Stimulated activated effector memory CD8-positive, alpha-beta T cell treated with anti-CD3 and anti-CD28 coated beads, Interleukin-12 subunit alpha, Interleukin-12 subunit beta, amount 100 ng/mL, for 72 hours (primary cell): ENCODE measurements around the gene EFNA3.
A peak's percentile ranks its signal among the peaks of the same experiment; 100 is the strongest.

Experiments used
- ATAC-seq: fragments of 150-1000 bp; cut with Tn5 transposase; 2 replicates; pipeline ENCODE4 v1.10.0; 2021
- DNase-seq, 2 donors: peaks; one replicate each; pipeline ENCODE4 v3.0.0; 2021 to 2022; ENCODE audit warnings: low spot score in 2 of 2
- H3K27ac Mint-ChIP-seq: one replicate; pipeline ENCODE4 v1.8.0; 2022; ENCODE audit warnings: mild to moderate bottlenecking, mixed read lengths
- H3K36me3 Mint-ChIP-seq: one replicate; pipeline ENCODE4 v1.8.0; 2022; ENCODE audit warnings: mild to moderate bottlenecking, mixed read lengths
- H3K4me1 Mint-ChIP-seq: one replicate; pipeline ENCODE4 v1.8.0; 2022; ENCODE audit warnings: mixed read lengths
- H3K4me3 Mint-ChIP-seq: one replicate; pipeline ENCODE4 v1.8.0; 2022; ENCODE audit warnings: mild to moderate bottlenecking, mixed read lengths
- H3K9me3 Mint-ChIP-seq: one replicate; pipeline ENCODE4 v1.8.0; 2022; ENCODE audit warnings: mixed read lengths

Gene EFNA3

DNA sequence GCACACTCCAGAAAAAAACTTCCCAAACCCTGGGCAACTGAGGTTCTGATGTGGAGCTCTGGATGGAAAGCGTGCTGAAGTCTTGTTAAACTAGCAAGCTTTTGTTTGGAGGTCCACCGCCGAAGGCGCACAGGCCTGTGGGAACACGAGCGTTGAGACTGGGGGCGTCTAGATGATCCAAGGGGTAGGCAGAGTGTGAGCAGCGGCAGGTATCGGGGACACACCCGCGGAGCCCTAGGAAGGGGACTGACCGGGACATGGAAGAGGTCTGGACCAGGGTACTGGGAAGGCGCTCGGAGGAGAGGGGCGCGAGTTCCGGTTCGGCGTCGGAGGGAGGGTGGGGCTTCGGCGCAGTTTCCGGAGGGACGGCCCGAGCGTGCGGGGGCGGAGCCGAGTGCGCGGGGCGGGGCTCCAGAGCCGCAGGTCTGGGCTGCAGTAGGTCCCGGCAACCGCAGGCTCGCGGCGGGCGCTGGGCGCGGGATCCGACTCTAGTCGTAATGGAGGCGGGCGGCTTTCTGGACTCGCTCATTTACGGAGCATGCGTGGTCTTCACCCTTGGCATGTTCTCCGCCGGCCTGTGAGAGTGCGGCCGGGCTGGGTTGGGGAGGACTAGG is 56.9 kb downstream of the EFNA3 start, which contains the start of gene SLC50A1:
TSS of gene SLC50A1 (plus strand) at position 438 of the 614 bp plus-strand sequence. CDS start at position 498, 60 bp downstream.
- Mint-ChIP-seq H3K4me1 (peaks cover 48% of the 10 kb centered on the region), H3K36me3 (peaks cover 65% of the 10 kb centered on the region), H3K27ac (peak within 1 kb of the TSS; percentile 99), H3K4me3 (peak within 1 kb of the TSS; percentile 98), H3K9me3 (no peaks in the 10 kb centered on the region)
- ATAC-seq, result peak; percentile 82
- DNase-seq, result peak; percentile 93 to 96

DNA sequence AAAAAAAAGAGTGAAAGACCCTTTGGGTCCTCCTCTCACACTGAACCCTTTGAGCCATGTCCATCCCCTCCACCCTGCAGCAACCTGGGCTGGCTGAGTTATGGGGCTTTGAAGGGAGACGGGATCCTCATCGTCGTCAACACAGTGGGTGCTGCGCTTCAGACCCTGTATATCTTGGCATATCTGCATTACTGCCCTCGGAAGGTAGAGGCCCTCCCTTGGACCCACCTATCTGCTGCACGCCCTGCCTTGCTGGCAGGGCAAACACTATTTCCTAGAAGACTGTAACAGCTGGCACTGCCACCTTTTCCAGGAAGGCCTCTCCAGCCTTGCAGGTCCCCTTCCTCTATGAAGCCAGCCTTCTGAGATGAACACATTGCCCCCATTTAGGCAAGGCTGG is 58.1 kb downstream of the EFNA3 start:
- H3K9me3 Mint-ChIP-seq, result no peaks in the 10 kb centered on the region
- H3K27ac Mint-ChIP-seq, result peak overlapping the region; percentile 99
- ATAC-seq (no peak), DNase-seq (no peak)
- H3K4me3 Mint-ChIP-seq, result peak overlapping the region; percentile 98
- H3K4me1 Mint-ChIP-seq, result peaks cover 47% of the 10 kb centered on the region
- peaks cover 66% of the 10 kb centered on the region for H3K36me3 Mint-ChIP-seq
